ENCODE measurements around the gene SDF4. TPM values are rescaled to one million over a fixed set of nuclear protein-coding genes. Genes with fewer than 3 reads are reported as not detected.

The SDF4 gene
- total and polyA plus RNA-seq, 2 of the 13 experiments (the other 11 are each of a cell fraction or from before 2014, with no cell fraction given) = 80.8 to 107 TPM

GRCh38 chr1:1232208-1232795, 501 bp upstream of the SDF4 start, which contains the start of gene B3GALT6 (continued):
- TF ChIP-seq PRMT3 (CRISPR knock-in tag; IDR thresholded peaks at IDR 0.05; ENCODE audit: borderline replicate concordance, low read depth) = 0 out of 2 replicates have a peak, but pooled peaks have one; percentile 63
- TF ChIP-seq ZNF253 (CRISPR knock-in tag; IDR thresholded peaks at IDR 0.05; ENCODE audit: borderline replicate concordance) = no peak
- peak; percentile 45; the same call in 1 of the 2 replicates for TF ChIP-seq RAD21 (CRISPR knock-in tag; IDR thresholded peaks at IDR 0.05)
- 0 out of 2 replicates have a peak, but pooled peaks have one; percentile 4 for TF ChIP-seq ZMYM4 (CRISPR knock-in tag; IDR thresholded peaks at IDR 0.05)
- TF ChIP-seq MXI1 (IDR thresholded peaks at IDR 0.05; ENCODE audit: borderline replicate concordance, low read depth, low read length) = 0 out of 3 replicates have a peak, but pooled peaks have one; percentile 2
- TF ChIP-seq ZBTB38 (CRISPR knock-in tag; IDR thresholded peaks at IDR 0.05) = peak; percentile 1; the same call in 1 of the 2 replicates
- TF ChIP-seq NFKBIZ (CRISPR knock-in tag; IDR thresholded peaks at IDR 0.05) = no peak

GRCh38 chr1:1230656-1231399, 973 bp downstream of the SDF4 start:
- CTCF ChIA-PET (ENCODE audit: low intra/inter-chr PET ratio, low total read pairs) = interaction anchor here (1.2 to 2.1 kb wide), 2 partner anchors 107 to 109 kb away, joined by 3 to 5 read pairs; no protein-coding TSS in a partner anchor
- intact Hi-C loops (cut with micrococcal nuclease; ENCODE audit: unreplicated experiment) = loop anchor here (5.0 to 10.0 kb wide), 3 partner anchors 56 to 226 kb away; partner anchors contain the start of genes HES4 and TTLL10
- TF ChIP-seq ZNF777 (CRISPR knock-in tag; IDR thresholded peaks at IDR 0.05) (no peak), ZNF713 (CRISPR knock-in tag; IDR thresholded peaks at IDR 0.05) (no peak), HDAC6 (IDR thresholded peaks at IDR 0.05; ENCODE audit: low read depth, low read length) (no peak), ZNF614 (CRISPR knock-in tag; IDR thresholded peaks at IDR 0.05; ENCODE audit: borderline replicate concordance) (no peak), RARA (CRISPR knock-in tag; IDR thresholded peaks at IDR 0.05) (no peak), SOX13 (IDR thresholded peaks at IDR 0.05) (no peak), SOX13 (CRISPR knock-in tag; conservative IDR thresholded peaks at IDR 0.05 in 1 of 2, IDR thresholded peaks at IDR 0.05 in 1 of 2) (no peak), ESRRA (CRISPR knock-in tag; IDR thresholded peaks at IDR 0.05; ENCODE audit: low read depth) (no peak), SYNCRIP (IDR thresholded peaks at IDR 0.05; ENCODE audit: insufficient read depth, low read depth, low read length) (no peak), FOXC1 (CRISPR knock-in tag; IDR thresholded peaks at IDR 0.05; ENCODE audit: borderline replicate concordance) (no peak), ONECUT2 (CRISPR knock-in tag; IDR thresholded peaks at IDR 0.05) (no peak), ZFP90 (CRISPR knock-in tag; IDR thresholded peaks at IDR 0.05; ENCODE audit: borderline replicate concordance) (no peak), ZNF20 (CRISPR knock-in tag; IDR thresholded peaks at IDR 0.05) (no peak), SIN3A (IDR thresholded peaks at IDR 0.05; ENCODE audit: borderline replicate concordance, low read depth, low read length) (no peak), NCOA5 (CRISPR knock-in tag; IDR thresholded peaks at IDR 0.05) (no peak), FOXA1 (IDR thresholded peaks at IDR 0.05) (no peak), FOXA1 (CRISPR knock-in tag; IDR thresholded peaks at IDR 0.05) (no peak), ZNF891 (CRISPR knock-in tag; IDR thresholded peaks at IDR 0.05) (no peak)

More at GRCh38 chr1:1230656-1231399, 973 bp downstream of the SDF4 start:
- Histone ChIP-seq H2AFZ (ENCODE audit: low read length) (no peak overlapping the region), H3K27me3 (ENCODE audit: control insufficient read depth in 1 of 2, insufficient read depth in 2 of 2, low read length in 2 of 2) (no peaks in the 10 kb centered on the region; a peak in 1 of 5 replicates), H3K9ac (ENCODE audit: insufficient read depth, low read depth, low read length) (peak overlapping the region; percentile 98), H4K20me1 (ENCODE audit: insufficient read depth, low read length) (0 out of 2 replicates have a peak, but pooled peaks cover 3% of the 10 kb centered on the region), H3K4me2 (ENCODE audit: low read depth, low read length) (peak overlapping the region; percentile 85), H3K9me3 (ENCODE audit: low read length) (no peaks in the 10 kb centered on the region), H3K27ac (ENCODE audit: extremely low read length, insufficient read depth, low read length) (peak overlapping the region; percentile 88), H3K36me3 (replicated peaks in 1 of 2; ENCODE audit: control insufficient read depth in 1 of 2, insufficient read depth in 2 of 2, low read length in 2 of 2) (peaks cover 13 to 27% of the 10 kb centered on the region in 2 experiments), H3K4me1 (ENCODE audit: insufficient read depth, low read length) (peaks cover 50% of the 10 kb centered on the region), H3K4me3 (replicated peaks in 1 of 3; ENCODE audit: insufficient read depth in 1 of 3, low read depth in 2 of 3, low read length in 3 of 3) (peak overlapping the region; percentile 73 to 93 (median 91)), H3K79me2 (ENCODE audit: insufficient read depth, low read length) (peaks cover 49% of the 10 kb centered on the region)
- TSS peak; percentile 84 for BruUV-seq (replicated peaks)
- WGBS (ENCODE audit: low lambda C conversion rate) = 6% methylated on average over 18 of the region's 24 CpGs
- FAIRE-seq (peak; percentile 82), DNase-seq (ENCODE audit: low spot score) (peak; percentile 60), ATAC-seq (peak; percentile 24)
- POLR2A ChIA-PET = interaction anchor here (0.9 to 2.7 kb wide), 11 partner anchors 9 to 231 kb away, joined by 3 to 25 read pairs (median 6); partner anchors contain the start of genes C1orf159, HES4 and UBE2J2
- in situ Hi-C loops (cut with HindIII; ENCODE audit: extremely low pct_ligation_motif_present, low pct_unique_long_range_greater_than_20kb) = no loop called here
